Subcutaneous adipose tissue (tissue), 4 donors: Measurements from ENCODE around the gene CUL3. TPM values are rescaled to one million over a fixed set of nuclear protein-coding genes. Genes with fewer than 3 reads are reported as not detected.

Experiments used
- CTCF ChIP-seq: fragments of 450-650 bp; IDR thresholded peaks from one replicate; pipeline ENCODE4 v1.5.1; 2016; ENCODE audit warnings: low read depth, mild to moderate bottlenecking, control low read depth, antibody characterized with exemption, moderate library complexity
- total RNA-seq, 4 donors: library from RNA; depleted of rRNA; stranded (reverse); fragments of >200 nt; gene quantifications; one replicate each; pipeline ENCODE4 v1.1.0, GENCODE V29; 2016

CUL3 gene
- total RNA-seq, 4 donors from 2014 or later = 56.1 to 102 (median 67.6) TPM

- no peak for TF ChIP-seq CTCF
Measured at GRCh38 chr2:224551693-224552092, 33.5 kb downstream of the CUL3 start.

- no peak for TF ChIP-seq CTCF
Measured at GRCh38 chr2:224546926-224547325, 38.2 kb downstream of the CUL3 start.

GRCh38 chr2:224545884-224546644 is 39.1 kb downstream of the CUL3 start:
- TF ChIP-seq CTCF = no peak

GRCh38 chr2:224543939-224544338 is 41.2 kb downstream of the CUL3 start:
- no peak for TF ChIP-seq CTCF

- TF ChIP-seq CTCF = no peak
Measured at GRCh38 chr2:224538561-224539138, 46.5 kb downstream of the CUL3 start.

- no peak for TF ChIP-seq CTCF
Measured at GRCh38 chr2:224532931-224533330, 52.2 kb downstream of the CUL3 start.

GRCh38 chr2:224532441-224532840 is 52.7 kb downstream of the CUL3 start:
- TF ChIP-seq CTCF = no peak
